ENCODE data around the gene TBKBP1.
"Not testable (repeated sequence)": the region's sequence is repeated elsewhere in the genome, so short reads cannot be mapped to it uniquely, and the experiment has no call there.

TBKBP1 gene

GRCh38 chr17:47731396-47731795 lies 37.4 kb downstream of the TBKBP1 start:
- DNase-seq (ENCODE audit: low read depth in 2 of 2) = no peak

GRCh38 chr17:47732399-47733046 lies 38.6 kb downstream of the TBKBP1 start:
- DNase-seq (ENCODE audit: low read depth in 2 of 2) = no peak

GRCh38 chr17:47733047-47733673 lies 39.2 kb downstream of the TBKBP1 start, which contains the start of gene TBX21:
Gene TBX21, plus strand, starts transcription at chr17:47733236. Its CDS starts 219 bp downstream, at chr17:47733455.
- no peak for DNase-seq (ENCODE audit: low read depth in 2 of 2)

- DNase-seq (ENCODE audit: low read depth in 2 of 2) = no peak
Measured at GRCh38 chr17:47733674-47734410, 39.9 kb downstream of the TBKBP1 start.

- DNase-seq (ENCODE audit: low read depth in 2 of 2) = no peak
Measured at GRCh38 chr17:47735139-47735464, 41.1 kb downstream of the TBKBP1 start.

GRCh38 chr17:47735536-47736011 lies 41.6 kb downstream of the TBKBP1 start:
- no peak for DNase-seq (ENCODE audit: low read depth in 2 of 2)

- DNase-seq (ENCODE audit: low read depth in 2 of 2) = no peak
Measured at GRCh38 chr17:47736501-47737495, 42.8 kb downstream of the TBKBP1 start.

- DNase-seq (ENCODE audit: low read depth in 2 of 2) = no peak
Measured at GRCh38 chr17:47738178-47738577, 44.2 kb downstream of the TBKBP1 start.

GRCh38 chr17:47739150-47739549 lies 45.2 kb downstream of the TBKBP1 start:
- DNase-seq (ENCODE audit: low read depth in 2 of 2) = no peak

- DNase-seq (ENCODE audit: low read depth in 2 of 2) = not testable (repeated sequence)
Measured at GRCh38 chr17:47739945-47740344, 46.0 kb downstream of the TBKBP1 start.

- DNase-seq (ENCODE audit: low read depth in 2 of 2) = no peak
Measured at GRCh38 chr17:47741109-47741792, 47.3 kb downstream of the TBKBP1 start.

- DNase-seq (ENCODE audit: low read depth in 2 of 2) = no peak
Measured at GRCh38 chr17:47741793-47742145, 47.8 kb downstream of the TBKBP1 start.

GRCh38 chr17:47742319-47743181 lies 48.6 kb downstream of the TBKBP1 start:
- no peak for DNase-seq (ENCODE audit: low read depth in 2 of 2)

GRCh38 chr17:47744168-47745036 lies 50.4 kb downstream of the TBKBP1 start:
- no peak for DNase-seq (ENCODE audit: low read depth in 2 of 2)

GRCh38 chr17:47745037-47745380 lies 51.0 kb downstream of the TBKBP1 start:
- no peak for DNase-seq (ENCODE audit: low read depth in 2 of 2)

- no peak for DNase-seq (ENCODE audit: low read depth in 2 of 2)
Measured at GRCh38 chr17:47751471-47751870, 57.5 kb downstream of the TBKBP1 start.

- DNase-seq (ENCODE audit: low read depth in 2 of 2) = no peak
Measured at GRCh38 chr17:47757386-47757785, 63.4 kb downstream of the TBKBP1 start.

GRCh38 chr17:47760409-47761140 lies 66.6 kb downstream of the TBKBP1 start:
- DNase-seq (ENCODE audit: low read depth in 2 of 2) = no peak

Measured in fibroblast of skin of left biceps (primary cell).